RWPE2 (cell line): ENCODE measurements around the gene FLG.

Experiments used
- ATAC-seq: fragments of 200-7000 bp; cut with Tn5 transposase; 3 replicates; pipeline ENCODE4 v1.9.1; 2021; ENCODE audit warnings: low read depth
- DNase-seq: peaks from one replicate; pipeline ENCODE4 v3.0.0-alpha.2; 2020; ENCODE audit warnings: low spot score
- H3K27ac ChIP-seq: fragments of 450-650 bp; 2 replicates; pipeline ENCODE4 v1.5.1; 2017; ENCODE audit warnings: mild to moderate bottlenecking; ENCODE audit not compliant: poor library complexity, severe bottlenecking
- H3K27me3 ChIP-seq: fragments of 250-450 bp; sonication (Bioruptor Pico); 2 replicates; pipeline ENCODE4 v1.5.1; 2021; ENCODE audit warnings: mild to moderate bottlenecking, moderate library complexity; ENCODE audit not compliant: insufficient read depth, poor library complexity, severe bottlenecking
- H3K36me3 ChIP-seq: fragments of 250-450 bp; sonication (Bioruptor Pico); 2 replicates; pipeline ENCODE4 v1.5.1; 2020; ENCODE audit warnings: low read depth, mild to moderate bottlenecking, moderate library complexity
- H3K4me1 ChIP-seq: fragments of 250-450 bp; sonication (Bioruptor Pico); 2 replicates; pipeline ENCODE4 v1.5.1; 2021; ENCODE audit warnings: mild to moderate bottlenecking, moderate library complexity; ENCODE audit not compliant: insufficient read depth, poor library complexity, severe bottlenecking
- H3K4me3 ChIP-seq: fragments of 250-450 bp; sonication (Bioruptor Pico); 2 replicates; pipeline ENCODE4 v1.5.1; 2021; ENCODE audit warnings: mild to moderate bottlenecking, moderate library complexity; ENCODE audit not compliant: severe bottlenecking
- H3K9me3 ChIP-seq: fragments of 250-450 bp; sonication (Bioruptor Pico); 2 replicates; pipeline ENCODE4 v1.5.1; 2021; ENCODE audit warnings: mild to moderate bottlenecking, moderate library complexity; ENCODE audit not compliant: severe bottlenecking
- CTCF ChIP-seq: fragments of 450-650 bp; IDR thresholded peaks from one replicate; pipeline ENCODE4 v1.5.1; 2017; ENCODE audit warnings: mild to moderate bottlenecking, moderate library complexity; ENCODE audit not compliant: poor library complexity, severe bottlenecking

FLG gene

GRCh38 chr1:152325111-152325510 lies at the start of gene FLG:
FLG (minus strand) TSS chr1:152325239; CDS start chr1:152315456, 9,783 bp downstream.
- H3K4me1 ChIP-seq = no peaks in the 10 kb centered on the region
- no peak within 1 kb of the TSS for H3K4me3 ChIP-seq
- H3K27me3 ChIP-seq = peaks cover 18% of the 10 kb centered on the region
- no peaks in the 10 kb centered on the region for H3K36me3 ChIP-seq
- no peak within 1 kb of the TSS for H3K27ac ChIP-seq
- no peak for TF ChIP-seq CTCF
- no peaks in the 10 kb centered on the region for H3K9me3 ChIP-seq
- DNase-seq (no peak), ATAC-seq (peak; percentile 59; the same call in 2 of the 3 replicates)

GRCh38 chr1:152374451-152374850 lies 49.4 kb upstream of the FLG start:
- DNase-seq (no peak), ATAC-seq (no peak)
- Histone ChIP-seq H3K27me3 (peaks cover 6% of the 10 kb centered on the region), H3K4me1 (no peaks in the 10 kb centered on the region), H3K36me3 (no peaks in the 10 kb centered on the region), H3K4me3 (no peak overlapping the region), H3K9me3 (peaks cover under 1% of the 10 kb centered on the region), H3K27ac (no peak overlapping the region)
- TF ChIP-seq CTCF = no peak

- TF ChIP-seq CTCF = no peak
- peaks cover 6% of the 10 kb centered on the region for H3K9me3 ChIP-seq
- H3K27ac ChIP-seq = no peak overlapping the region
- DNase-seq (no peak), ATAC-seq (no peak)
- no peaks in the 10 kb centered on the region for H3K4me1 ChIP-seq
- H3K4me3 ChIP-seq = no peak overlapping the region
- no peaks in the 10 kb centered on the region for H3K36me3 ChIP-seq
- H3K27me3 ChIP-seq = peaks cover 6% of the 10 kb centered on the region
These were observed 47.6 kb upstream of the FLG start for GRCh38 chr1:152372672-152373071.

GRCh38 chr1:152367436-152367835 lies 42.4 kb upstream of the FLG start:
- Histone ChIP-seq H3K27ac (no peak overlapping the region), H3K36me3 (no peaks in the 10 kb centered on the region), H3K27me3 (peaks cover 6% of the 10 kb centered on the region), H3K4me1 (no peaks in the 10 kb centered on the region), H3K9me3 (peaks cover 6% of the 10 kb centered on the region), H3K4me3 (no peak overlapping the region)
- ATAC-seq (peak; percentile 50; the same call in 2 of the 3 replicates), DNase-seq (no peak)
- no peak for TF ChIP-seq CTCF

GRCh38 chr1:152359906-152360305 lies 34.9 kb upstream of the FLG start, which contains the start of gene FLG2:
FLG2 (minus strand) TSS chr1:152360006; CDS start chr1:152358884, 1,122 bp downstream.
- Histone ChIP-seq H3K27me3 (peaks cover 2% of the 10 kb centered on the region), H3K27ac (no peak within 1 kb of the TSS), H3K36me3 (no peaks in the 10 kb centered on the region), H3K9me3 (no peaks in the 10 kb centered on the region), H3K4me3 (no peak within 1 kb of the TSS), H3K4me1 (no peaks in the 10 kb centered on the region)
- no peak for TF ChIP-seq CTCF
- ATAC-seq (no peak), DNase-seq (no peak)
